GM19193 (cell line): ENCODE data around the gene FOXRED1.

Source experiments
- POLR2A ChIP-seq: IDR thresholded peaks from 4 replicates; pipeline ENCODE4 v1.6.1; 2011; ENCODE audit not compliant: insufficient read depth, insufficient read length; ENCODE audit errors: extremely low read depth

Gene FOXRED1

GRCh38 chr11:126268708-126269579 lies at the start of gene FOXRED1, which contains the start of gene SRPRA:
Gene FOXRED1 (plus strand): TSS chr11:126269154. CDS start chr11:126269207, 53 bp downstream.
Gene SRPRA (minus strand): TSS chr11:126268895. CDS start chr11:126268804, 91 bp downstream.
- TF ChIP-seq POLR2A, result peak; percentile 95

DNA sequence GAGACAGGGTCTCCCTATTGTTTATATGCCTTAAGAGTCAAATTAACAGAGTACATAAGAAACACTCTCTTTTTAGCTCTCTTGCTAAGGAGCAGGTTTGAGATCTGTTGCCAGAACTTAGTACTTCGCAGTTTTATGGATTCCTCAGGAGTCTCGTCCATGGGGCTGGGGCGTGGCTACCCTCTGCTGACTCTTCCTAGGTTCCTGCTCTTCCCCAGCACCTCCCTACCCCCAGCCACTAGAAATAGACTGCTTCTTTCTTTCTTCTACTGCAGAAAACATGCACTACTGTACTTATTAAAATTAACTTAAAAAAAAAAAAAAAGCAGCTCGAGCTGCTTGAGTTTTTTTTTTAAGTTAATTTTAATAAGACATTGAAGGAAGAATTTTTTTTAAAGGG lies 49.4 kb upstream of the FOXRED1 start:
- TF ChIP-seq POLR2A, result no peak

- TF ChIP-seq POLR2A, result no peak
Observed at GRCh38 chr11:126224647-126225294, 44.2 kb upstream of the FOXRED1 start.

- no peak for TF ChIP-seq POLR2A
Observed at GRCh38 chr11:126225295-126225665, 43.7 kb upstream of the FOXRED1 start.

DNA sequence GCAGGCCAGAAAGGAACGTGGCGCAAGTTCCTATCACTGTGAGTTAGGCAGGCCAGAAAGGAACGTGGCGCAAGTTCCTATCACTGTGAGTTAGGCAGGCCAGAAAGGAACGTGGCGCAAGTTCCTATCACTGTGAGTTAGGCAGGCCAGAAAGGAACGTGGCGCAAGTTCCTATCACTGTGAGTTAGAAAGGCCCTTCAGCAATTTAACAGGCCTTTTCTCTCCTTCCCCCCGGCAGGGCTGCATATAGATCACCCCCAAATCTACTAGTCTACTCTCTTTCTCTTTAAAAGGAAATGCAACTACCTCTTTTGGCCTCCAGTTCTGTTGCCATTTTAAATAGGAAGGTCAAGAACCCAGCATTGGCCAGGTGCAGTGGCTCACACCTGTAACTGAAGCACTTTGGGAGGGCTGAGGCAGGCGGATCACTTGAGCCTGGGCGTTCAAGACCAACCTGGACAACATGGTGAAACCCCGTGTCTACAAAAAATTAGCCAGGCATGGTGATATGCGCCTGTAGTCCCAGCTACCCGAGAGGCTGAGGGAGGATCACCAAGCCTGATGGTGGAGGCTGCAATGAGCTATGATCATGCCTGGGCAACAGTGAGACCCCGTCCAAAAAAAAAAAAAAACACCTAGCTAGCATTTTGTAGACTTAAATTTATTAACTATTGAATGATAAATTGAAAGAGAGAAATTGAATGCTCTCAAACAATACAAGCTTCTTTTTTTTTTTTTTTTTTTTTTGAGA lies 42.4 kb upstream of the FOXRED1 start:
- TF ChIP-seq POLR2A, result no peak

DNA sequence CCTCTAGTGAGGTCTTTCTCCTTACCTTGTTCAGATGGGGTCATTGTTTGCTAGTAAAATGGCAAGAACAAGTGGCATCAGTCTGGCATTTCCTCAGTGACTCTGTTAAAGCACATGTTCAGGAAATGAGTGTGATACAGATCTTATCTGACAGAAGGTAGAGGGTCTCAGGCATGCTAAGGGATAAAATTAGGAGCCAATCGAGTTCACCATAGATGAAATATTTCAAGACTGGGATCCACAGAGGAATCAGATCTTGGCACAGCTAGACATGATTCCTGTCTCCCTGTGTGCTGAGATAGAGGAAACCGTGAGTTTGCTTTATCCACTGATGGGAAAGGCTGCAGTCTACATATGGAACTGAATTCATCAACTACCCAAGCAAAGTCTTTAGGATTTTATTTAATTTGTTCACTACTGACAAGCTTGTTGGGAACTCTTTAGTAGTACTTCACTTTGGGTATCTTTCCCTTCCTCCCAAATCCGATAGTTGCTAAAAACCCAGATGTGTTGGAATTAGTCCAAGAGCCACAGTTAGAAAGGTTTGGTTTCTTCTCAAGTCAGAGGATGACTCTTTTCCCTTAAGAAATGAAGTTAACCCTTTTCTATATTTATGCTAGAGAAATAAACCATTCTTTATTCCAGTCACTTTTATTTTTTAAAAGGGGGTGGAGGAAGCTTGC lies 39.0 kb upstream of the FOXRED1 start:
- TF ChIP-seq POLR2A, result no peak

DNA sequence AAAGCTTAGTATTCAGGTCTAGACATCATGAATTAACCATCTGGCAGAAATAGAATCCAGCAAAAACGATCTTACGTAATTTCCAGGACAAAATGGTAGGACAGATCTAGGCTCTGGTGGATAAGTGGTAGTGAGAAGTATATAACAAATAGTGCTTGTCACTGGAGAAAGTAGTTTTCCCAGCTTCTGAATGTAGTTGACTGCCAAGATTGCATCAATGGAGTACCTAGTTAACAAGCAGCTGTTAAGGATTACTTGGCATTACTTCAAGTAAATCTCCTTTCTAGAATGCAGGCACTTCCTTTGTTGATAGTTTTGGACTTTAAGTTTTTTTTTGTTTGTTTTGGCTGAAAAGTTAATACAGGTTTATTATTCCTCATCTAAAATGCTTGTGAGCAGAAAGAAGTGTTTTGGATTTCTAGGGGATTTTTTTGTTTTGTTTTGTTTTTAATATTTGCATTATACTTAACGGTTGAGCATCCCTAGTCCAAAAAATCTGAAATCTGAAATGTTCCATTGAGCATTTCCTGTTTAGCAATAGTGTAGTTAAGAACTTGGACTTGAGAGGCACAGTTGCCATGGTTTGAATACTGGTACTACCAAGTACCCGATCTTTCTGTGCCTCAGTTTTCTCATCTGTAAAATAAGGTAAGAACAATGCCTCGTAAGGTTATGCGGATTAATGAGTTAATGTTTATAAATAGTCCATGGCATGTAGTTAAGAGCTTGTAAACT lies 37.1 kb upstream of the FOXRED1 start:
- no peak for TF ChIP-seq POLR2A

DNA sequence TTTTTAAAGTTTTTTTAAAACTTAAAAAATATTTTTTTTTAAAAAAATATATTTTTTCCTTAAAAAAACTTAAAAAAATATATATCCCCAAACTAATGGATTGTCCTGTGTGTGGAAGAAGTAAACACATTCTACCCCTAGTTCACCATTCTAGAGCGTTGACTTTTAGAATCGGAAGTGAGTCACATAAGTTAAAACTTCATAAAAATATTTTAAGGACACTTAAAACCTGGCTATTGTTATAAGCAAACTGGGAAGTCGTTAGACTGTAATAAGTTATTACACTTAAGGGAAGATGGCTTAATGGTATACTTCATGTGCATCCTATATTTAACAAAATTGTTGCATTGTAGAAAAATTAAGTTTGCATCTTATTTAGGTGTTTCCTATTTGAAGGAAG lies 36.3 kb upstream of the FOXRED1 start:
- TF ChIP-seq POLR2A, result no peak

GRCh38 chr11:126233391-126233790 lies 35.6 kb upstream of the FOXRED1 start:
- TF ChIP-seq POLR2A, result no peak

DNA sequence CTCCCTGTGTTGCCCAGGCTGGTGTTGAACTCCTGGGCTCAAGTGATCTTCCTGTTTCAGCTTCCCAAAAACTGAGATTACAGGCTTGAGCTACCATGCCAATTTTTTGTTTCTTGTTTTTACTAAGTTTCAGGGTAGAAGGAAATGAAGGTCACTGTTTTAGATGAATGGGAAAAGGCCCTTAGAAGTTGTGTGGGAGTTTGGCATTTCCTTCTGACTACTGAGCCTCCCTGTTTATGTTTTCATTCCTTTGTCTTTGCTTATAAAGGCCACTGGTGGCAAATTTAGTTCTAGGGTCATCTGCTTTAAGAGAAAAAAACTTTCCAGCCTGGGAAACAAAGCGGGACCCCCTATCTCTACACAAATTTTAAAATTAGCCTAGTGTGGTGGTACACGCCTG lies 22.3 kb upstream of the FOXRED1 start:
- no peak for TF ChIP-seq POLR2A

GRCh38 chr11:126253265-126253664 lies 15.7 kb upstream of the FOXRED1 start:
- TF ChIP-seq POLR2A, result no peak

DNA sequence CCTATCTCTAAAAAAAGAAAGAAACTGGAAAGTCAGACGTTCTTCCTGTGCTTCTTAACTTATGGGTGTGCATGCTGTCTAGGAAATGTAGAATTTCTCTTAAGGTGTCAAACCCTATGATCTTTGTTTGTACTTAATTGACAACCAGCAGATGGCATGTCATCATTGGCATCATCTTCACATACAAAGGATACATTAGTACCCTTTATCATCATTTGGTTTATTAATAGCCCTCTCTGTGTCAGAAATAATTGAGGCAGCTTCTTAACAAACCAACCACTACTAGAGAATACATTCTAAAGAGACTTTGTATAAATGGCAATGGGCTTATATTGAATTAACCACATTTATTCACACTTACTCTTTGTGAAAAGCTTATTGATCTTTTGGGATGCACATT lies 14.1 kb upstream of the FOXRED1 start:
- TF ChIP-seq POLR2A, result no peak

DNA sequence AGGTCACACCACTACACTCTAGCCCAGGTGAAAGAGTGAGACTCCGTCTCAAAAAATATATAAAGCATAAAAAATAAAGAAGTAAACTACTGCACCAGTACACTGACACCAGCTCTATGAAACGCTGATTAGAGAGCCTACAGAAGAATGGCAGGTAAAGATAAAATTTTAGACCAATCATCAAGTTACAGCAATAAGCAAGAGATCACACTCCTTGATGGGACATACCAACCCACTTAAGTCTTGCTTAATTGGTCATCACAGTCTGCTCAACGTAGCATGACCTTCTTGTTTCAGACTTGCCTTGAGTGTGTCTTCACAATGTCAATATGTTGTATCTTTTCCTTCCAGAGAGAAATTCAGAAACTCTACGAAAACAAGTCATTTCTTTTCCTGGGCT lies 12.7 kb upstream of the FOXRED1 start:
- TF ChIP-seq POLR2A, result no peak

GRCh38 chr11:126257144-126257543 lies 11.8 kb upstream of the FOXRED1 start:
- no peak for TF ChIP-seq POLR2A
